NCI-H1105 (cell line): ENCODE data around the gene CBFA2T3.

Source experiments
- DNase-seq: peaks from one replicate; lab custom pipeline; 2025; lab: John Stamatoyannopoulos, UW

CBFA2T3 gene

DNA sequence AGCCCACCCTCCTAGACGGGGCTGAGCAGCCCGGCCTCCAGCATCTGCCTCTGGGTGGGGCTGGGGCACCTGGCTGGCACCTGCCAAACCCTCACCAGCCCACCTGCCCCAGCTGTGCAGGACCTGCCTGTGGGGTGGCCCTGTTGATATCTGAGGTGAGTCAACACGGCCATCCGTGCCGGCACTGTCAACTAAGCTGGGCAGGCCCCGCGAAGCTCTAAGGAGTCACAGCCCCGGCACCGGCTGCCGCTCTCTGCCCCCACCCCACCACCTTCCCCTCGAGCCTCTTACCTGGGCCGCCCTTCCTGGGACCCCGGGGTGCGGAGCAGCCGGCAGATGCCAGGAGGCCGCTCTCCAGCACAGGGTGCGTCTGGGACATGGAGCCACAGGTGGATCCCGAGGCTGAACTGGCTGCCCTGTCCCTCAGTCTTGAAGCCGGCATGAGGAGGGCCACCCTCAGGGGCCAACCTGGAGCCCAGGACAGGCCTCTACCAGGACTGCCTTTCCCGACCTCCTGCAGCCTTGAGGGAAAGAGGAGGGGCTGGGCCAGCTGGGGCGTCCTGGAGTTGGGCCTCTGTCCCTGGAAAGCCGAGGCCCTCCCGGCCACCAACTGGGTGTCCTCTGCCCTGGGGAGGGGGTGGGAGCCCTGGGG lies 515 bp downstream of the CBFA2T3 start:
- no peak for DNase-seq

- no peak for DNase-seq
These were observed 1.4 kb downstream of the CBFA2T3 start for GRCh38 chr16:88975511-88976061.

GRCh38 chr16:88974916-88975215 lies 2.1 kb downstream of the CBFA2T3 start:
- DNase-seq: no peak

DNA sequence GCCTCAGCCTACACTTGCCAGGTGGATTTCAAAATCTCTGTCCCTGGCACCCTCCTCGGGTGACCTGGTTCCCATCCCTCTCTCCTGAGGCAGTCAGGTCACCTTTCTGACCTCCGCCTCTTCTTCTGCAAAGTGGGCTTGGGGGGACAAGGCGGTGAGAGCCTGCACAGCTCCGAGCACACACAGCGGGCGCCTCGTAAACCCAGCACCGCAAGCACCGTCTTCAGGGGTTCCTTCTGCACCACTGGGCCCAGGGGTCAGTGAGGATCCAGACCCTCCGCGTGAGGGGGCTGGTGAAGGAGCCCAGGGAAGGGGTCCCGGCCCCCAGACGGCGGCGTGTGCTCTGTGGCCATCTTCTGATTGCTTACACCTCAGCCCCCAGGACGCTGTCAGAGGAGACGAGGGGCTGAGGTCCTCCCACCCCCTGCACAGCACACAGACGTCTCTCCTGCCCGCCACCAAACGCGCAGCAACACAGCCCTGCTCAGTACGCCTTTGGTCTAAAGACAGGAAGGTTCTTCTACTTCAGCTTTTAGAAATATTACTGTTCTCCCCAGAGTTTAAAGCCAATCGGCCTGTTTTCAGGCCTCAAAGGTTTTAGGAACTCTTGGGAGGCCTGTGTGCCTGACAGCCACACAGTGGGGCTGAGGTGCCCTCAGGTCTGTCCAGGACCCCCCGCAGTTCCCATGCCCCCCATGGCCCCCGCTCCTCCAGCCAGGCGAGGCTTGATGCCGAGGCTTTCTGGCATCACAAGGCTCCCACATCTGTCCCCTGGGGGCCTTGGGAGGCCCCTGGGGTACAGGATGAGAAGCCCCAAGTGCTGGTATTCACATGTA lies 2.7 kb downstream of the CBFA2T3 start:
- DNase-seq: no peak

- DNase-seq: no peak
These were observed 3.5 kb downstream of the CBFA2T3 start for GRCh38 chr16:88973415-88974050.

DNA sequence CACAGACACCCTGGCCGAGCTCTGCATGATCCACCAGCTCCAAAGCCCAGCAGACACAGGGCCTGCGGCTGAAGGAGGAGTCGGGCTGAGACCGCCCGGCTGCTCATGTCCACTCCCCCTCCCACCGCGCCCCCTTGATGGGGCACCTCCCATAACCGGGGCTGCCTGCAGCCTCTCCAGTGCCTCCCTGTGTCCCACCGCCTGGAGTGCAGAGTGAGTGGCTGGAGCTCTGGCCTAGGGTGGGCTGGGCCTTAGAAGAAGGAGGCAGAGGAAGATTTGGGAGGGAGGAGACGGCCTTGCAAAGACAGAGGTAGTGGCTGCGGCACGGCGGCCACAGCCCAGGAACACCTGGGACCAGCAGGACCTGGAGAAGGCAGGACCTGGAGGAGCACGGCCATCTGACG lies 4.0 kb downstream of the CBFA2T3 start:
- no peak for DNase-seq

GRCh38 chr16:88972349-88972748 lies 4.7 kb downstream of the CBFA2T3 start:
- DNase-seq: no peak

DNA sequence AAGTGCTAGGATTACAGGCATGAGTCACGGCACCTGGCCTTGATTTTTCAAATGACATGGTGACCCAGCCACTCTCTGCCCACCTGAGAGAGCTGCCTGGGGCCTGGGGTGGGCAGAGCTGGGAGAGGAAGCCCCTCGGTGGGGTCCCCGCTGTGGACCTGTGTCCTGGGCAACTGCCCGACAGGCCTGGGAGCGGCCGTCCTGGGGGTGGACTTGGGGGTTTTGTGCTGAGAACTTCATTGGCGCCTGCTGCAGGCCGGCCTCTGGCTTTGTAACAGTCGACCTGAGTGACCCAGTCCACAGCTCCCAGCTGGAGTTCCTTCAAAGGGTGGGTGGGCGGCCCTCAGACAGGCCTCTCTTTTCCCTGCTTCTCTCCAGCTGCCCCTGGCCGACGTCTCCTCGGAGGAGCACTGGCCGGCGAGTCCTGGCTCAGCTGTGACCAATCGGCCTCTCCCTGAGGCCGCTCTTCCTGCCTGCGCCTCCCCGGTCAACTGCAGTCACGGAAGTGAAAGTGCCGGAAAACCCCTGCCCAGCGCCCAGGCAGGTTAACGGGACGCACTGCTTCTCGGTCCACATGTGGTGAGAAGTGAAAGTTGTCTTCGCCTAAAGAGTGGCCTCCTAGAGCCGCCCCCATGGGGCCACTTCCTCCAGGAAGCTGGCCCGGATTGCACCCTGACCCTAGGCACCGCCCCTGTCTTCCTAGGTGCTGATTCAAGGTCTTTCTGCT lies 5.5 kb downstream of the CBFA2T3 start:
- DNase-seq: no peak

GRCh38 chr16:88970539-88971065 lies 6.4 kb downstream of the CBFA2T3 start:
- no peak for DNase-seq

- DNase-seq: no peak
These were observed 7.0 kb downstream of the CBFA2T3 start for GRCh38 chr16:88970050-88970449.

DNA sequence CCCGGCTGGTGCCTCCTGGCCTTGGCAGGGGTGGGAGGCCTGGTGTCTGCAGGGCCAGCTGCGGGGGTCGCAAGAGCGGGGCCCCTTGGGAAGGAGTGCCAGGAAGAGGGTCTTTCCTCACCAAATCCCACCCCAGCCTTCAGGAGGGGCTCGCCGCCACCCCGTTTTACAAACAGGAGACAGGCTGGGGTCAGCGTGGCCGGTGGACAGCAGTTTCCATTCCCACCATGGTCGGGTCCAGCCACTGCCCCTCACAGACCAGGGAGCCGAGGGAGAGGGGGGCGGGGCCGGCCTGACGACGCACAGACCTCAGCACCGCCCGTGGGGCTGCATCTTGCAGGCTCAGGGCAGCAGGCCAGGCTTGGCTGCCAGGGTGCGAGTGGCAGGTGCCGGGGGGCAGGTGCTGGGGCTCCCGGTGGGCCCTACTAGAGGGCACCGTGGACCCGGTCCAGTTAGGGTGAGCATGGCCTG lies 7.6 kb downstream of the CBFA2T3 start:
- no peak for DNase-seq

GRCh38 chr16:88968589-88969280 lies 8.3 kb downstream of the CBFA2T3 start:
- DNase-seq: no peak

GRCh38 chr16:88967830-88968588 lies 9.0 kb downstream of the CBFA2T3 start:
- no peak for DNase-seq

- DNase-seq: no peak
These were observed 9.8 kb downstream of the CBFA2T3 start for GRCh38 chr16:88966986-88967829.

GRCh38 chr16:88965826-88966480 lies 11.1 kb downstream of the CBFA2T3 start:
- DNase-seq: no peak

DNA sequence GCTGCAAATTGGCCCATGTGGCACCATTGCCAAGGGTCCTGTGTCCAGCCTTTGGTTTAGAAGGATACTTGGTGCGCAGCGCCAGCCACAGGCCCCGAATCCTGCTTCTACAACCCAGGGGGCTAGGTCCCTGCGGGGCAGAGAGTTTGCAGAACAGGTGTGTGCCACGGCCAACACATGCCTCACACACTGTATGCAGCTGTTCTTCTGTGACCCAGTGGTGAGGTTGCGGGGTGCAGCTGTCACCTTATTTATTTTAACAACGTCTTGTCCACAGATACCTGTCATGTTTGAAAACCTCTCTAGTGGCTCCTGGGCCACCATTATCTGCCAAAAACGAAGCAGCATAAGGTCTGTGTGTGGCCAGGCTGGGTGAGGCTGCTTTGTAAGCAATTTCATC lies 11.6 kb downstream of the CBFA2T3 start:
- DNase-seq: no peak

DNA sequence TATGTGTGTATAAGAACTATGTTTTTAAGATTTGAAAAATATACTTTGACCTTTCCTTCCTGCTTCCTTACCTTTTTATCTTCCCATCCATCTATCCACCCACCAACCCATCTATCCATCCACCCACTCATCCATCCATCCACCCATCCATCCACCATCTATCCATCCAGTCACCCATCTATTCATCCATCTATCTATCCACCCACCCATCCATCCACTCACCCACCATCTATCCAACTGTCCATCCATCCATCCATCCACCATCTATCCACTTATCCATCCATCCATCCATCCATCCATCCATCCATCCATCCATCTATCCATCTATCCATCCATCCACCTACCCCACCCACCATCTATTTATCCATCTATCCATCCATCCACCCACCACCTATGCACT lies 12.4 kb downstream of the CBFA2T3 start:
- DNase-seq: no peak

DNA sequence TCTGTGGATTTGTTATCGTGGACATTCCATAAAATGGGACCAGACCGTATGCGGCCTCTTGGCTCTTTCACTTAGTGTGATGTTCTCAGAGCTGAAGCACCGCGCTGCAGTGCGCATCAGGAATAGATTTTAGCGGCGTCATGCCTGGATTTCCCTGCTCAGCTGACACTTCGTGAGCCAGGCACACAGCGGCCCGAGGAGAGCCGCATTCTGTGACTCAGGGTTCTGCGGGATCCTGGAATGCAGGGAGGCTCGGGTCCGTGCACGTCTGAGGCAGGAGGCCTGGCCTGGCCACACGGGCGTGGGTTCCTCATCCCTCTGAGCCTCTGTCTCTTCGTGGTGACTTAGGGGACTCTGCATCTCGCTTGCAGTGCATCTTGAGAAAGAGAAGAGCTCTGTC lies 13.4 kb downstream of the CBFA2T3 start:
- DNase-seq: no peak
